ENCODE results near the gene FAM131C.
"Not testable (repeated sequence)": the region's sequence is repeated elsewhere in the genome, so short reads cannot be mapped to it uniquely, and the experiment has no call there.

DNA sequence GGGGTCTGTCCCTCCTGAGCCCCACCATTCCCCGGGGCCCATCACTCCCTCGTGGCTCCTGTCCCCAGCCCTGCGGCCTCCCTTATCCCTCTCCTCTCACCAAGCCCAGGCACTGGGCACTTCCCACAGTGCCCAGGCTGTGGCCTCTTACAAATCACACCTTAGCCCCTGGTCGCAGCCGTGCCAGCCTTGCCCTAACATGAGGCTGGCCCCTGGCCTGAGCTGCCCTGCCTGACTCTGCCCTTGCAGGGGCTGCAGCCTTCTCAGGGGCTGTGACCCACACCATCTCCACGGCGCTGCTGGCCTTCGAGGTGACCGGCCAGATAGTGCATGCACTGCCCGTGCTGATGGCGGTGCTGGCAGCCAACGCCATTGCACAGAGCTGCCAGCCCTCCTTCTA lies 21.5 kb downstream of the FAM131C start:
- TF ChIP-seq POLR2AphosphoS5, POLR2A, SPI1, TAF1 (IDR thresholded peaks at IDR 0.05; ENCODE audit: low read depth, low read length): not testable (repeated sequence)

All from GM12891 (cell line).